Endothelial cell (in vitro differentiated cells): ENCODE data around the gene RAB11FIP5. TPM values are rescaled to one million over a fixed set of nuclear protein-coding genes. Genes with fewer than 3 reads are reported as not detected.

Experiments
- DNase-seq: peaks from one replicate; pipeline ENCODE4 v3.0.0; 2021; ENCODE audit warnings: low spot score
- H3K27ac Mint-ChIP-seq: one replicate; pipeline ENCODE4 v1.8.0; 2021; ENCODE audit warnings: mixed read lengths, inconsistent platforms; ENCODE audit not compliant: unreplicated experiment
- H3K27me3 Mint-ChIP-seq: one replicate; pipeline ENCODE4 v1.8.0; 2021; ENCODE audit warnings: mild to moderate bottlenecking, moderate library complexity, mixed read lengths, inconsistent platforms; ENCODE audit not compliant: unreplicated experiment
- H3K36me3 Mint-ChIP-seq: one replicate; pipeline ENCODE4 v1.8.0; 2021; ENCODE audit warnings: mild to moderate bottlenecking, low read depth, mixed read lengths, inconsistent platforms; ENCODE audit not compliant: unreplicated experiment
- H3K4me1 Mint-ChIP-seq: one replicate; pipeline ENCODE4 v1.8.0; 2021; ENCODE audit warnings: mild to moderate bottlenecking, mixed read lengths, inconsistent platforms; ENCODE audit not compliant: unreplicated experiment
- H3K4me3 Mint-ChIP-seq: one replicate; pipeline ENCODE4 v1.8.0; 2021; ENCODE audit warnings: mild to moderate bottlenecking, mixed read lengths, inconsistent platforms; ENCODE audit not compliant: unreplicated experiment
- H3K9me3 Mint-ChIP-seq: one replicate; pipeline ENCODE4 v1.8.0; 2021; ENCODE audit warnings: mixed read lengths, inconsistent platforms; ENCODE audit not compliant: unreplicated experiment
- total RNA-seq: library from RNA; stranded (reverse); fragmentation: NEBNext Ultra II Directional; extraction: Animal tissue kit (Norgen Biotek cat#: 25700); gene quantifications from one replicate; pipeline ENCODE4 v1.2.1, GENCODE V29; 2021; ENCODE audit not compliant: unreplicated experiment
- TF ChIP-seq, protein P1 (sequence below): fragments of 200-600 bp; sonication (generic); IDR thresholded peaks from one replicate; pipeline ENCODE4 v1.5.0; 2021; ENCODE audit warnings: antibody characterized with exemption; ENCODE audit not compliant: unreplicated experiment

The RAB11FIP5 gene
- total RNA-seq, 1 donor from 2014 or later = 27.8 TPM

DNA sequence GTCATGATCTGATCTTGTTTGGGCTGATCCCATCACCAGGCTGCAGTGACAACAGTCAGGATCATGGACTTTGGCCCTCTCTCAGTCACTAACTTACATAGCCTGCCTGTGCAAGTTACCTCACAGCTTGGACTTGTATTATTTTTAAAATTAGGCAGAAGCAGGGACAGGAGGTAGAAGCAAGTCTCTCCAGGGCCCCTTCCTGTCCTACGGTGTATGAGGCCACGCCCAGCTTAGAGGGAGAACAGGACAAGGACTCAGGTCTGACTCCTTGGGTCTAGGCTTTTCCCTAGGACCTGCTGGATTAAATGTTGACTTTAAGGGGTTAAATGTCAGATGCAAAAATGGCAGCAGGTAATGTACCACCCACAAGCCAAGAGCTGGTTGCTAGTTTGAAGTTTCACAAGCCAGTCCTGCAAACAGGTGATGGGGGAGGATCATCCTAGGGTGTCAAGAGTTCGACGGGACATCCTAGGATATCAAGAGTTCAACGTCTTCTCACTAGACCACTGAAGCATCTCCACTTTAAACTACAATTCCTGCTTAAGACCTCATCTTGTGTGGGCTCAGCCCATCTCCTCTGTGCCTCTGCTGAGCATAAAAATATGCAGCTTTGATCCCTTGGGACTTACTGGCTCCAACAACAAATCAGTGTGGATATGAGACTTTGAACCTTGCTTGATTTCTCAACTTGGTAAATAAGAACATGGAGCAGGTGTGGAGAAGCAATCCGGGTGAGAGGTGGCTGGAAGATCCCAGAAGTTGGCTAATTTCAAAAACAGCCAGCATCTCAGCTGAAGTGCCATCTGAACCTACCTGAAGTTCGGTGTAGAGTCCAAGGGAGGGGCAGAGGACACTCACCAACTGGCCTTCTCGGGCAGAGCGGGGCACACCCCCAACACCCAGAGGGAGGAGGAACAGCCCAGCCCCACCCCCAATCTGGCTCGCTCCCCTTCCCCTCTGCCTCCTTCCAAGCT lies 80.7 kb downstream of the RAB11FIP5 start:
- H3K36me3 Mint-ChIP-seq = peaks cover 11% of the 10 kb centered on the region
- no peaks in the 10 kb centered on the region for H3K9me3 Mint-ChIP-seq
- peaks cover 5% of the 10 kb centered on the region for H3K4me1 Mint-ChIP-seq
- DNase-seq = no peak
- peaks cover 3% of the 10 kb centered on the region for H3K27me3 Mint-ChIP-seq
- no peak overlapping the region for H3K27ac Mint-ChIP-seq
- TF ChIP-seq, protein P1, sequence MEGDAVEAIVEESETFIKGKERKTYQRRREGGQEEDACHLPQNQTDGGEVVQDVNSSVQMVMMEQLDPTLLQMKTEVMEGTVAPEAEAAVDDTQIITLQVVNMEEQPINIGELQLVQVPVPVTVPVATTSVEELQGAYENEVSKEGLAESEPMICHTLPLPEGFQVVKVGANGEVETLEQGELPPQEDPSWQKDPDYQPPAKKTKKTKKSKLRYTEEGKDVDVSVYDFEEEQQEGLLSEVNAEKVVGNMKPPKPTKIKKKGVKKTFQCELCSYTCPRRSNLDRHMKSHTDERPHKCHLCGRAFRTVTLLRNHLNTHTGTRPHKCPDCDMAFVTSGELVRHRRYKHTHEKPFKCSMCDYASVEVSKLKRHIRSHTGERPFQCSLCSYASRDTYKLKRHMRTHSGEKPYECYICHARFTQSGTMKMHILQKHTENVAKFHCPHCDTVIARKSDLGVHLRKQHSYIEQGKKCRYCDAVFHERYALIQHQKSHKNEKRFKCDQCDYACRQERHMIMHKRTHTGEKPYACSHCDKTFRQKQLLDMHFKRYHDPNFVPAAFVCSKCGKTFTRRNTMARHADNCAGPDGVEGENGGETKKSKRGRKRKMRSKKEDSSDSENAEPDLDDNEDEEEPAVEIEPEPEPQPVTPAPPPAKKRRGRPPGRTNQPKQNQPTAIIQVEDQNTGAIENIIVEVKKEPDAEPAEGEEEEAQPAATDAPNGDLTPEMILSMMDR = no peak
- no peak overlapping the region for H3K4me3 Mint-ChIP-seq

DNA sequence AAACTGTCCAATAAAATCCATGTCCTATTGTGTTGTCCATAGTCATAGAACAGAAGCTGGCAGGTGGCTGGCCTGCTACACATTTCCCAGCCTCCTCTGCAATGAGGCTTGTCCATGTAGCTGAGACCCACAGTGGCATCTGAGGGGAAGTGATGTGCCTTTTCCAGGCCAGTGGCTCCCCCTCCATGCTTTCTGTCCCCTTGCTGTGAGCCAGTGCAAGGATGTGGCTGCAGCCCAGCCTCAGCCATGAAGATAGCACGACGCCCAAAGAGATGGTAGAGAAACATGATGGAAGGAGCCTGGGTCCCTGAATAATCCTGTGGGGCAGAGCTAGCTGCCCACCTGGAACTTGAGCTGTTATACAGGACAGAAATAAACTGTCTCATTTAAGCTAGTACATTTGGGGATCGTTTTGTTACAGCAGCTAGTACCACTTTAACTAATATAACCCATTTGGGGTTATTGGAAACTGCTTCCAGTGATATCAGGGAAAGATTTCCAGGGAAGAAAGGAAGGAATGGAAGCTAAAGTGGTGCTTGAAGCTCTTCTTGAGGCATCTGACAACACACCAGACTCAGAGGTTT lies 81.6 kb downstream of the RAB11FIP5 start:
- Mint-ChIP-seq H3K4me3 (no peak overlapping the region), H3K9me3 (no peaks in the 10 kb centered on the region), H3K36me3 (peaks cover 11% of the 10 kb centered on the region), H3K4me1 (peaks cover 5% of the 10 kb centered on the region), H3K27ac (no peak overlapping the region), H3K27me3 (peaks cover 2% of the 10 kb centered on the region)
- TF ChIP-seq, protein P1 = no peak
- no peak for DNase-seq

DNA sequence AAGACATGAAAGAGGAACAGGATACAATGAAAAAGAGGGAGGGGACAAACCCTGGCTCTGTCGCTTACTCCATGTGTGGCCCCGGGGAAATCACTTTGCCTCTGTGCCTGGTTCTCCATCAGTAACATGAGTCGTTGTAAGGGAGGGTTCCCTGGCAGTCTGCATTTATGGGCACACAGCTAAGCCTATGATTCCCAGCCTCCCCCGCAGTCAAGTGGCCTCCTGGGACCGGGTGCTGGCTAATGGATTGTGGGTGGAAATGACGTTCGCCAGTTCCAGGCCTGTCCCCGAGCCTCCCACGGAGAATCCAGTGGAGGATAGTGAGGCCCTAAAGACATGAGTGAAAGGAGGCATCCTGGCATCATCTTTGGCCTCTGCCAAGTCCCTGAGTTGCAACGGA lies 83.9 kb downstream of the RAB11FIP5 start:
- Mint-ChIP-seq H3K4me1 (no peaks in the 10 kb centered on the region), H3K27ac (no peak overlapping the region), H3K4me3 (no peak overlapping the region), H3K9me3 (no peaks in the 10 kb centered on the region), H3K27me3 (peaks cover 2% of the 10 kb centered on the region), H3K36me3 (peaks cover 14% of the 10 kb centered on the region)
- TF ChIP-seq, protein P1 = no peak
- no peak for DNase-seq

DNA sequence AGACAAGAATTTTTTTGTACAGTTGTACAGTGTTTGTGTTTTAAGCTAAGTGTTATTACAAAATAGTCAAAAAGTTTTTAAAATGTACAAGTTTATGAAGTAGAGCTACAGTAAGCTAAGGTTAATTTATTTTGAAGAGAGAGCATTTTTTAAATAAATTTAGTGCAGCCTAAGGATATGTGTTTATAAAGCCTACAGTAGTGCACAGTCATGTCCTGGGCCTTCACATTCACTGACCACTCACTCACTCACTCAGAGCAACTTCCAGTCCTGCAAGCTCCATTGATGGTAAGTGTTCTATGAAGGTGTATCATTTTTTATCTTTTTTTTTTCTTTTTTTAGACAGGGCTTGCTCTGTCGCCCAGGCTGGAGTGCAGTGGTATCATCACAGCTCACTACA lies 85.4 kb downstream of the RAB11FIP5 start:
- no peak for DNase-seq
- Mint-ChIP-seq H3K36me3 (peaks cover 14% of the 10 kb centered on the region), H3K4me1 (no peaks in the 10 kb centered on the region), H3K27me3 (no peaks in the 10 kb centered on the region), H3K4me3 (no peak overlapping the region), H3K9me3 (no peaks in the 10 kb centered on the region), H3K27ac (no peak overlapping the region)
- TF ChIP-seq, protein P1 = no peak

DNA sequence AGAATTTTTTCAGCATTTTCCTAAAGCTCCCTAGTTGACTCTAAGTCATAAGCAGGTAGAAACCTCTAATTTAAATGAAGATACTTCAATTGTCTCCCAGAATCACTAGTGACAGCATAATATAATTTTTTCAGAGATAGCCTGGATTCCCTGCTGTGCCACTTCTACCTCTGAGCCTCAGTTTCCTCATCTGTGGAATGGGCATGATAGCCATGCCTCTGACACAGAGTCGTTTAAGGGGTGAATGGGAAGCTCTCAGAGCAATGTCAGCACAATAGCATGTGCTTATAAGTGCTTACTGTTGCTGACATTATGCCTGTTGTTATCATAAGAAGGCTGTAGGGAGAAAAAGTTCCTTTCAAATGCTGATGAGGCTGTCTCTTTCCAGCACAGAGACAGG lies 89.3 kb downstream of the RAB11FIP5 start:
- TF ChIP-seq, protein P1 = no peak
- H3K4me1 Mint-ChIP-seq = no peaks in the 10 kb centered on the region
- no peaks in the 10 kb centered on the region for H3K9me3 Mint-ChIP-seq

More for the DNA sequence above, 89.3 kb downstream of the RAB11FIP5 start:
- DNase-seq = no peak
- Mint-ChIP-seq H3K36me3 (peaks cover 17% of the 10 kb centered on the region), H3K4me3 (no peak overlapping the region), H3K27ac (no peak overlapping the region), H3K27me3 (peaks cover 2% of the 10 kb centered on the region)
